Mesothelial cell of epicardium (in vitro differentiated cells): ENCODE results near the gene WDFY2. TPM values are rescaled to one million over a fixed set of nuclear protein-coding genes. Genes with fewer than 3 reads are reported as not detected.

ENCODE experiments used
- DNase-seq, 2 experiments: peaks; one replicate each; pipeline ENCODE4 v3.0.0; 2021; ENCODE audit warnings: low spot score in 2 of 2; ENCODE audit not compliant: unreplicated experiment in 2 of 2
- H3K27ac Mint-ChIP-seq: 2 replicates; pipeline ENCODE4 v1.8.0; 2021; ENCODE audit warnings: mixed read lengths
- H3K27me3 Mint-ChIP-seq: 2 replicates; pipeline ENCODE4 v1.8.0; 2021; ENCODE audit warnings: low read depth, mixed read lengths
- H3K36me3 Mint-ChIP-seq: 2 replicates; pipeline ENCODE4 v1.8.0; 2021; ENCODE audit warnings: mixed read lengths
- H3K4me1 Mint-ChIP-seq: 2 replicates; pipeline ENCODE4 v1.8.0; 2021; ENCODE audit warnings: mixed read lengths
- H3K4me3 Mint-ChIP-seq: 2 replicates; pipeline ENCODE4 v1.8.0; 2021; ENCODE audit warnings: mild to moderate bottlenecking, moderate library complexity, mixed read lengths
- H3K9me3 Mint-ChIP-seq: 2 replicates; pipeline ENCODE4 v1.8.0; 2021; ENCODE audit warnings: mixed read lengths
- CTCF ChIP-seq: fragments of 200-600 bp; sonication (generic); IDR thresholded peaks from one replicate; pipeline ENCODE4 v1.5.0; 2021; ENCODE audit warnings: antibody characterized with exemption; ENCODE audit not compliant: unreplicated experiment
- total RNA-seq: library from RNA; stranded (reverse); gene quantifications from 3 replicates; pipeline ENCODE4 v1.2.1, GENCODE V29; 2021

WDFY2 gene
- total RNA-seq, 1 donor from 2014 or later, result 12.1 TPM

- no peak overlapping the region for H3K27ac Mint-ChIP-seq
- H3K4me1 Mint-ChIP-seq, result peaks cover 6% of the 10 kb centered on the region
- H3K27me3 Mint-ChIP-seq, result no peaks in the 10 kb centered on the region
- DNase-seq, result no peak
- no peak overlapping the region for H3K4me3 Mint-ChIP-seq
- no peaks in the 10 kb centered on the region for H3K9me3 Mint-ChIP-seq
- TF ChIP-seq CTCF, result no peak
- H3K36me3 Mint-ChIP-seq, result no peaks in the 10 kb centered on the region
Observed at GRCh38 chr13:51781246-51782022, 197.2 kb downstream of the WDFY2 start.

- Mint-ChIP-seq H3K27me3 (no peaks in the 10 kb centered on the region), H3K27ac (no peak overlapping the region)
- no peak for TF ChIP-seq CTCF
Observed at GRCh38 chr13:51782026-51782710, 197.9 kb downstream of the WDFY2 start.

GRCh38 chr13:51783428-51784094, 199.3 kb downstream of the WDFY2 start:
- Mint-ChIP-seq H3K9me3 (no peaks in the 10 kb centered on the region), H3K27me3 (no peaks in the 10 kb centered on the region), H3K36me3 (no peaks in the 10 kb centered on the region), H3K4me1 (peaks cover 16% of the 10 kb centered on the region), H3K4me3 (no peak overlapping the region), H3K27ac (no peak overlapping the region)
- no peak for DNase-seq
- TF ChIP-seq CTCF, result no peak

More at GRCh38 chr13:51782026-51782710, 197.9 kb downstream of the WDFY2 start:
- no peaks in the 10 kb centered on the region for H3K9me3 Mint-ChIP-seq
- no peak for DNase-seq
- H3K4me3 Mint-ChIP-seq, result no peak overlapping the region
- peaks cover 13% of the 10 kb centered on the region for H3K4me1 Mint-ChIP-seq
- no peaks in the 10 kb centered on the region for H3K36me3 Mint-ChIP-seq

- Mint-ChIP-seq H3K4me3 (no peak overlapping the region), H3K27me3 (no peaks in the 10 kb centered on the region), H3K9me3 (no peaks in the 10 kb centered on the region), H3K27ac (no peak overlapping the region), H3K4me1 (peaks cover 17% of the 10 kb centered on the region), H3K36me3 (peaks cover 2% of the 10 kb centered on the region)
- DNase-seq, result no peak
- TF ChIP-seq CTCF, result no peak
Observed at GRCh38 chr13:51784097-51784496, 199.8 kb downstream of the WDFY2 start.

GRCh38 chr13:51785712-51786424, 201.6 kb downstream of the WDFY2 start:
- Mint-ChIP-seq H3K36me3 (peaks cover 4% of the 10 kb centered on the region), H3K27me3 (no peaks in the 10 kb centered on the region), H3K27ac (peak overlapping the region; percentile 75), H3K9me3 (no peaks in the 10 kb centered on the region), H3K4me3 (peak overlapping the region; percentile 28), H3K4me1 (peaks cover 22% of the 10 kb centered on the region)
- peak in 1 of 2 experiments; percentile 62 for DNase-seq
- TF ChIP-seq CTCF, result no peak
